KMS-11 (cell line): ENCODE results near the gene JADE3.

Experiments
- H2AFZ ChIP-seq: fragments of 200-600 bp; sonication (generic); 2 replicates; pipeline ENCODE4 v1.6.1; 2016; ENCODE audit warnings: antibody characterized with exemption, mixed run types, low read depth
- H3K27ac ChIP-seq: fragments of 200-600 bp; sonication (generic); 2 replicates; pipeline ENCODE4 v1.6.1; 2016; ENCODE audit warnings: mild to moderate bottlenecking, mixed run types
- H3K27me3 ChIP-seq: fragments of 200-600 bp; sonication (generic); 2 replicates; pipeline ENCODE4 v1.6.1; 2017; ENCODE audit warnings: mild to moderate bottlenecking, low read depth, mixed run types, moderate library complexity; ENCODE audit not compliant: insufficient read depth
- H3K36me3 ChIP-seq: fragments of 200-600 bp; sonication (generic); 2 replicates; pipeline ENCODE4 v1.6.1; 2017; ENCODE audit warnings: mild to moderate bottlenecking, mixed run types; ENCODE audit not compliant: insufficient read depth
- H3K4me1 ChIP-seq: fragments of 200-600 bp; sonication (generic); 2 replicates; pipeline ENCODE4 v1.6.1; 2016; ENCODE audit warnings: mild to moderate bottlenecking, low read depth, mixed run types; ENCODE audit not compliant: poor library complexity, severe bottlenecking
- H3K4me2 ChIP-seq: fragments of 200-600 bp; sonication (generic); 2 replicates; pipeline ENCODE4 v1.7.0; 2016; ENCODE audit warnings: mild to moderate bottlenecking, mixed run types
- H3K4me3 ChIP-seq: fragments of 200-600 bp; sonication (generic); IDR thresholded peaks from 2 replicates; pipeline ENCODE4 v1.6.1; 2017; ENCODE audit warnings: low read depth, low read length, mixed read lengths; ENCODE audit not compliant: insufficient read depth
- H3K79me2 ChIP-seq: fragments of 200-600 bp; sonication (generic); 2 replicates; pipeline ENCODE4 v1.6.1; 2016; ENCODE audit warnings: low read depth, mixed run types; ENCODE audit not compliant: insufficient read depth
- H3K9ac ChIP-seq: fragments of 200-600 bp; sonication (generic); 2 replicates; pipeline ENCODE4 v1.6.1; 2016; ENCODE audit warnings: mild to moderate bottlenecking, mixed run types
- H4K20me1 ChIP-seq: fragments of 200-600 bp; sonication (generic); 2 replicates; pipeline ENCODE4 v1.6.1; 2016; ENCODE audit warnings: mild to moderate bottlenecking, mixed run types; ENCODE audit not compliant: insufficient read depth
- TF ChIP-seq, protein P1 (sequence below): fragments of 200-600 bp; sonication (generic); conservative IDR thresholded peaks from 2 replicates; pipeline ENCODE4 v1.6.1; 2017; ENCODE audit warnings: low read depth, mild to moderate bottlenecking, antibody characterized with exemption, low read length, moderate library complexity, mixed read lengths

Gene JADE3

GRCh38 chrX:46866726-46867125 is 45.5 kb upstream of the JADE3 start:
- H3K9ac ChIP-seq, result no peak overlapping the region

DNA sequence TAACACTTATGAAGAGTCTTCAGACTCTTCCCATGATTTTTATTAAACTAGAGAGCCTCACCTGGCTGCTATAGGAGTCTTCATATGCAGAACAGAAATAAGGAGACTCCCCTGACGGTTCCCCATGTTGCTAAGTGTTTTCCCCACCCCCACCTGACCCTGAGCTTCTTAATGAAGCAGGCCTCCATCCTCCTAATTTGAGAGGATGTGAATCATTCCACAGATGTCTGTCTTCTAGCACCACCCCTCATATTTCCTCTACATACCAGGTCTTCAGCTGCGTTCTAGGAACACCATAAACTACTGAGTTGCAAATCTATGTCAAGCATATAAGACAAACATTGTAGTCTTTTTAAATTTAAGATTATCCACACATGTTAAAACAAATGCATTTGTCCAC is 38.5 kb upstream of the JADE3 start:
- Histone ChIP-seq H3K9ac (no peak overlapping the region), H2AFZ (no peak overlapping the region), H3K36me3 (no peaks in the 10 kb centered on the region), H3K27ac (no peak overlapping the region), H3K4me2 (no peak overlapping the region), H3K4me1 (no peaks in the 10 kb centered on the region), H3K27me3 (no peaks in the 10 kb centered on the region), H4K20me1 (no peaks in the 10 kb centered on the region), H3K79me2 (no peaks in the 10 kb centered on the region), H3K4me3 (no peak overlapping the region)
- TF ChIP-seq, protein P1, sequence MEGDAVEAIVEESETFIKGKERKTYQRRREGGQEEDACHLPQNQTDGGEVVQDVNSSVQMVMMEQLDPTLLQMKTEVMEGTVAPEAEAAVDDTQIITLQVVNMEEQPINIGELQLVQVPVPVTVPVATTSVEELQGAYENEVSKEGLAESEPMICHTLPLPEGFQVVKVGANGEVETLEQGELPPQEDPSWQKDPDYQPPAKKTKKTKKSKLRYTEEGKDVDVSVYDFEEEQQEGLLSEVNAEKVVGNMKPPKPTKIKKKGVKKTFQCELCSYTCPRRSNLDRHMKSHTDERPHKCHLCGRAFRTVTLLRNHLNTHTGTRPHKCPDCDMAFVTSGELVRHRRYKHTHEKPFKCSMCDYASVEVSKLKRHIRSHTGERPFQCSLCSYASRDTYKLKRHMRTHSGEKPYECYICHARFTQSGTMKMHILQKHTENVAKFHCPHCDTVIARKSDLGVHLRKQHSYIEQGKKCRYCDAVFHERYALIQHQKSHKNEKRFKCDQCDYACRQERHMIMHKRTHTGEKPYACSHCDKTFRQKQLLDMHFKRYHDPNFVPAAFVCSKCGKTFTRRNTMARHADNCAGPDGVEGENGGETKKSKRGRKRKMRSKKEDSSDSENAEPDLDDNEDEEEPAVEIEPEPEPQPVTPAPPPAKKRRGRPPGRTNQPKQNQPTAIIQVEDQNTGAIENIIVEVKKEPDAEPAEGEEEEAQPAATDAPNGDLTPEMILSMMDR, result no peak

More at GRCh38 chrX:46866726-46867125, 45.5 kb upstream of the JADE3 start:
- Histone ChIP-seq H3K4me1 (no peaks in the 10 kb centered on the region), H2AFZ (no peak overlapping the region), H3K4me3 (no peak overlapping the region), H3K79me2 (no peaks in the 10 kb centered on the region), H3K27ac (no peak overlapping the region), H4K20me1 (no peaks in the 10 kb centered on the region), H3K27me3 (no peaks in the 10 kb centered on the region), H3K4me2 (no peak overlapping the region), H3K36me3 (no peaks in the 10 kb centered on the region)
- TF ChIP-seq, protein P1, result no peak

- TF ChIP-seq, protein P1, result no peak
- no peaks in the 10 kb centered on the region for H3K27me3 ChIP-seq
Observed at GRCh38 chrX:46876901-46877300, 35.3 kb upstream of the JADE3 start.

GRCh38 chrX:46882266-46882665 is 30.0 kb upstream of the JADE3 start:
- no peaks in the 10 kb centered on the region for H3K79me2 ChIP-seq
- TF ChIP-seq, protein P1, result no peak
- no peak overlapping the region for H3K27ac ChIP-seq
- no peaks in the 10 kb centered on the region for H3K36me3 ChIP-seq
- H3K4me3 ChIP-seq, result no peak overlapping the region
- no peak overlapping the region for H3K9ac ChIP-seq
- H3K27me3 ChIP-seq, result no peaks in the 10 kb centered on the region
- H3K4me2 ChIP-seq, result no peak overlapping the region
- H3K4me1 ChIP-seq, result peaks cover 16% of the 10 kb centered on the region
- H4K20me1 ChIP-seq, result no peaks in the 10 kb centered on the region
- H2AFZ ChIP-seq, result no peak overlapping the region

More at GRCh38 chrX:46876901-46877300, 35.3 kb upstream of the JADE3 start:
- H3K4me3 ChIP-seq, result no peak overlapping the region
- no peak overlapping the region for H3K27ac ChIP-seq
- H3K4me2 ChIP-seq, result no peak overlapping the region
- no peaks in the 10 kb centered on the region for H4K20me1 ChIP-seq
- no peaks in the 10 kb centered on the region for H3K79me2 ChIP-seq
- H3K36me3 ChIP-seq, result no peaks in the 10 kb centered on the region
- H3K9ac ChIP-seq, result no peak overlapping the region
- no peak overlapping the region for H2AFZ ChIP-seq
- H3K4me1 ChIP-seq, result no peaks in the 10 kb centered on the region
